BE2C (cell line): ENCODE measurements around the gene WDFY2.

Source experiments
- DNase-seq: peaks from one replicate; pipeline ENCODE4 v3.0.0-alpha.2; 2020
- H3K27me3 ChIP-seq: fragments of 250-450 bp; sonication (Bioruptor Pico); 2 replicates; pipeline ENCODE4 v1.5.1; 2020; ENCODE audit warnings: mild to moderate bottlenecking
- H3K36me3 ChIP-seq: fragments of 250-450 bp; sonication (Bioruptor Pico); 2 replicates; pipeline ENCODE4 v1.5.1; 2020; ENCODE audit warnings: mild to moderate bottlenecking
- H3K4me1 ChIP-seq: fragments of 250-450 bp; sonication (Bioruptor Pico); 2 replicates; pipeline ENCODE4 v1.5.1; 2020
- H3K4me3 ChIP-seq: 2 replicates; pipeline ENCODE4 v1.5.1; 2011; ENCODE audit warnings: low read depth, low read length
- H3K9me3 ChIP-seq: fragments of 250-450 bp; sonication (Bioruptor Pico); 2 replicates; pipeline ENCODE4 v1.5.1; 2020
- TF ChIP-seq, protein P1 (sequence below): IDR thresholded peaks from 2 replicates; pipeline ENCODE4 v1.5.1; 2012; ENCODE audit warnings: mild to moderate bottlenecking, low read depth, low read length

Gene WDFY2

DNA sequence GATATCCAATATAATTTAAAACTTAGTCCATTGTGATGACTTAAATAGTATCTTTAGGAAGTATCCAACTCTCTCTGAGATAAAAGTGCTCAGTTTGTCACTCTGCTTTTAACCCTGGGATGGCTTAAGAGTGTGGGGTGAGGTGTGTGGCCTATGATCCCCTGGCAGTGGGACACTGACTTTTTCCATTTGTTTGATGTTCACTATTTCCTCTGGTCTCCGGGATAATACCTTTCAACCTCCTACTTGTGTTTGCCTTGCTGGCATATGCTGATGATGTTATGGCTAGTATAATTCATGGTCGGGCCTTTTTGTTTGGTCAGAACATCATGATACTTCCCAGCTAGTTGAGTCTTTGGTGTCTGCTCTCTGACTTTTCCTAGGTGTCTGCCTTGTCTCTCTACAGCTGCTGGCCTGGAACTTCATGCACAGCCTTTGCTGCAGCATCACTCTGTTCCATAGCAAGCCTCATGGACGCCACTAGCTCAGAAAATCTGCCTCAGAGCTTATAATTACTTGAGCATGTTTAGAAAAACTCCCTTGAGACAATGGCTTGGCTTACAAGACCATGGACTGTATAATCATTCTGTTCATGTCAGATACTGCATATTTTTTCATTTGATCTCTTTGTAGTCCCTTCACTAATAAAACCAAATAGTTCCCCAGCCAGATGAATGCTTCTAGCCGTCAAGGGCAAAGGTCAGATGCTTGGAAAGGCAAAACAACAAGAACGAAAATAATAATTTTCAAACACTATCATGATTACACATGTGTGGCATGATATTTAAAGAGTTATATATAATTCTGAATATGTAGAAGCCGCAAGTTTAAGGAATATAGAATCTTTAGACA lies 75.2 kb downstream of the WDFY2 start:
- no peak for DNase-seq
- TF ChIP-seq, protein P1, sequence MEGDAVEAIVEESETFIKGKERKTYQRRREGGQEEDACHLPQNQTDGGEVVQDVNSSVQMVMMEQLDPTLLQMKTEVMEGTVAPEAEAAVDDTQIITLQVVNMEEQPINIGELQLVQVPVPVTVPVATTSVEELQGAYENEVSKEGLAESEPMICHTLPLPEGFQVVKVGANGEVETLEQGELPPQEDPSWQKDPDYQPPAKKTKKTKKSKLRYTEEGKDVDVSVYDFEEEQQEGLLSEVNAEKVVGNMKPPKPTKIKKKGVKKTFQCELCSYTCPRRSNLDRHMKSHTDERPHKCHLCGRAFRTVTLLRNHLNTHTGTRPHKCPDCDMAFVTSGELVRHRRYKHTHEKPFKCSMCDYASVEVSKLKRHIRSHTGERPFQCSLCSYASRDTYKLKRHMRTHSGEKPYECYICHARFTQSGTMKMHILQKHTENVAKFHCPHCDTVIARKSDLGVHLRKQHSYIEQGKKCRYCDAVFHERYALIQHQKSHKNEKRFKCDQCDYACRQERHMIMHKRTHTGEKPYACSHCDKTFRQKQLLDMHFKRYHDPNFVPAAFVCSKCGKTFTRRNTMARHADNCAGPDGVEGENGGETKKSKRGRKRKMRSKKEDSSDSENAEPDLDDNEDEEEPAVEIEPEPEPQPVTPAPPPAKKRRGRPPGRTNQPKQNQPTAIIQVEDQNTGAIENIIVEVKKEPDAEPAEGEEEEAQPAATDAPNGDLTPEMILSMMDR: no peak
- H3K27me3 ChIP-seq: no peaks in the 10 kb centered on the region
- no peaks in the 10 kb centered on the region for H3K36me3 ChIP-seq
- H3K9me3 ChIP-seq: no peaks in the 10 kb centered on the region
- H3K4me3 ChIP-seq: no peak overlapping the region
- no peaks in the 10 kb centered on the region; the same call in 1 of the 2 replicates for H3K4me1 ChIP-seq

DNA sequence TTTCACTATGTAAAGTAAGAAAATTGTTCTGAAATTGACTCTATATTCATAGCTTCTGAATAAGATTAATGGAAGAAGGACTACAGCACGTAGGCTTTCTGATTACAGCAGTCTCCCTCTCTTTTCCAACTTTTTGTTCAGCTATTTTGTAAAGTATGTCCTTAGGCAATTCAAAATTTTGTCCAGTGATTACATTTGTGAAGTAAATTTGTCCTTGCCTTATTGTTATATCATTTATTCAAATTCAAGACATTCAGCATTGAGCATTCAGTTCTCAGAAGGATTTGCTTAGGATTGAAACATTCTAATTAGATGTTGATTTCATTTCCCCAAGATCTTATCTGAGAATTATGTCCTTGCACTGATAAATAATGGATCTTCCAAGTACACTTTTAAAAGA lies 76.6 kb downstream of the WDFY2 start:
- H3K27me3 ChIP-seq: no peaks in the 10 kb centered on the region
- TF ChIP-seq, protein P1: no peak
- no peaks in the 10 kb centered on the region for H3K9me3 ChIP-seq
- no peaks in the 10 kb centered on the region; the same call in 1 of the 2 replicates for H3K4me1 ChIP-seq
- no peak for DNase-seq
- no peak overlapping the region for H3K4me3 ChIP-seq
- no peaks in the 10 kb centered on the region for H3K36me3 ChIP-seq

DNA sequence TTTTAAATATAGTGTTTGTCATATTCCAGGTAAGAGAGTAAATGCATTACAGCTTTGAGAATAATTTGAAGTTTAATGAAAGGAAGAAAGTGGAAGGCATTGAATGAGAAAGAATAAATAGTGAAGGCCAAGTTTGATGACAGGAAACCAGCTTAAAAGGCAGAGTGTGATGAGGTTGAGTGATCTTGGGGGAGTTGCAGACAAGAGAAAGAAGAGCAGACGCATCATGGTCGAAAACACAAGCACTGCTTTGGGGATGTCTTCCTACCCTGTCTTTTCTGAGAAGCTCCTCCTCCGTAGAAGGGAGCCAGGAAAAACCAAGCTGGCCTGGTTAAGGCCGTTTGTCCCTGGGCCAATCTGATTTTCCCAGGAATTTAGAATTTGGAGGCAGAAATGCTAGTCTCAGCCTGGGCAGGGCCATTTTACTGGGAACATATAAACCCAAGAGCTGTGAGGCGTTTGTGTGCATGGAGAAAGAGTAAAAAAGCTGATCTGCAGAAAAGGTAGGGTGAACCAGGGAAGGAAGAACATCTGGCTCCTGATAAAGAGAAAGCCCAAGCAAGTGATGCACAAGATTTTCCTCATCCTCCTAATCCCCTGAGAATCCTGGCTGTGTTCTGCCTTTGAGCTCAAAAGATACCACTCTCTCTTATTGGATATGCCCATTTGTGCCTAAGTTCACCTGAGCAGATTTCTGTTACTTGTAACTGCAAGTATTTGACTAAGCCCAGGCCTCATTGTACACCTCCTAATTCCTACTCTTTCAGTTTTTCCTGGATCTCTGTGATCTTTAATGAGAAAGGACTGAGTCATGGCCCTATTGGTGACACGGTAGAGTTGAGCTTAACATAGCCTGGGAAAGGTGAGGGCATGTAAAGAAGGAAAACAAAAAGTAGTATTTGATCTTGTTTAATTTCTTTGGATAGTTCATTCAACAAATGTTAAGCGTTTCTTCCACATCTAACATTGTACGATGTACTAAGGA lies 80.0 kb downstream of the WDFY2 start:
- TF ChIP-seq, protein P1: no peak
- Histone ChIP-seq H3K27me3 (no peaks in the 10 kb centered on the region), H3K4me1 (no peaks in the 10 kb centered on the region; the same call in 1 of the 2 replicates), H3K4me3 (no peak overlapping the region), H3K36me3 (no peaks in the 10 kb centered on the region), H3K9me3 (no peaks in the 10 kb centered on the region)
- no peak for DNase-seq

DNA sequence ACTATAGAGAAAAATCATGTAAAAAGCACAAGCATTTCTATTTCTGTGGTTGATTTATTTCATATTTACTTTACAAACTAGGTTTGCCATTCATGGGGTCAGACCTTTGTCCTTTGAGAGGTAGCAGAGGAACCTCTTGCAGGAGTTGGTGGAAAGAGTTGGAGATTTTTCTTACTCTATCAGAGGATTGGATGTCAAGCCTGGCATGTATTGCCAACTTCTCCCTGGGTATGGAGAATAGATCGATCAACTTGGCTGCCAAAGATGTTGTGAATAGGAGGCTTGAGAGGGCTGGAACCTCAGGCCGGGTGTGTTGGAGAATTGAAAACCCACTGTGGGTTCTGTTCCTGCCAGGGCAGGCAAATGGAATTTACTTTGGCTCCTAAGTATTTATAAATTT lies 81.2 kb downstream of the WDFY2 start:
- H3K27me3 ChIP-seq: no peaks in the 10 kb centered on the region
- no peaks in the 10 kb centered on the region; the same call in 1 of the 2 replicates for H3K4me1 ChIP-seq
- H3K36me3 ChIP-seq: no peaks in the 10 kb centered on the region
- DNase-seq: no peak
- TF ChIP-seq, protein P1: no peak
- no peaks in the 10 kb centered on the region for H3K9me3 ChIP-seq
- no peak overlapping the region for H3K4me3 ChIP-seq

DNA sequence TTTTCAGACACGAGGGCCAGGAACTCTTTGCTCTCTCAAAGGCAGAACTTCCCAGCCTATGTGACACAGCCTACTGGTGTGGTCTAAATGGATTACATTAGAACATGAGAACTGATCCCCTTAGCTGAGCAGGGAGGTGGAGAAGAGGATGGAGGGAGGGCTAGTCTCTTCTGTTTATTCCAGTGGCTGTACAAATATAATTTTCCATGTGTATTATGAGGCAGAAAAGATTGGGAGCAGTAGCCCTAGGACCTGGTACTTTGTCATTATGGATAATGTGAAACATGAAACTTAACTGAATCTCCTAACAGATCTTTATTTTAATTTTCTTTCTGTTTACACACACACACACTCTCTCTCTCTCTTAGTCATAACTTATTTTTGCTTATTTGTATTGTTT lies 82.1 kb downstream of the WDFY2 start:
- Histone ChIP-seq H3K9me3 (no peaks in the 10 kb centered on the region), H3K27me3 (no peaks in the 10 kb centered on the region), H3K4me1 (no peaks in the 10 kb centered on the region; the same call in 1 of the 2 replicates), H3K4me3 (no peak overlapping the region), H3K36me3 (no peaks in the 10 kb centered on the region)
- DNase-seq: no peak
- TF ChIP-seq, protein P1: no peak
